ENCODE measurements around the gene CRYBG1. TPM values are rescaled to one million over a fixed set of nuclear protein-coding genes. Genes with fewer than 3 reads are reported as not detected.

The CRYBG1 gene
- total RNA-seq, 1 experiment from 2014 or later: 10.7 TPM

GRCh38 chr6:106372838-106373501, 12.5 kb downstream of the CRYBG1 start:
- peak overlapping the region; percentile 67 for H3K4me2 ChIP-seq (ENCODE audit: low read length)
- no peaks in the 10 kb centered on the region for H4K20me1 ChIP-seq (ENCODE audit: insufficient read depth)
- H3K27me3 ChIP-seq (ENCODE audit: insufficient read depth, low read length): no peaks in the 10 kb centered on the region
- H3K79me2 ChIP-seq (ENCODE audit: insufficient read depth, low read length): no peaks in the 10 kb centered on the region
- no peaks in the 10 kb centered on the region for H3K9me3 ChIP-seq (ENCODE audit: control insufficient read depth in 1 of 2, insufficient read depth in 1 of 2, low read depth in 1 of 2, low read length in 2 of 2)
- RAD21 ChIA-PET (ENCODE audit: low non-redundant PET in 1 of 2, low total read pairs in 2 of 2, uncharacterized antibody in 2 of 2, unreplicated experiment in 2 of 2): no interaction called here
- no TSS peak for BruUV-seq (replicated peaks)
- no peak overlapping the region for H2AFZ ChIP-seq (ENCODE audit: low read depth, low read length, poor library complexity, severe bottlenecking)
- CTCF ChIA-PET: interaction anchor here (6.3 kb wide), 1 partner anchor 12 kb away, joined by 52 read pairs; the partner anchor contains the start of gene CRYBG1
- no peak overlapping the region for H3K27ac ChIP-seq (ENCODE audit: low read depth, low read length)
- DNase-seq (ENCODE audit: low read depth, low spot score): peak; percentile 79
- H3K36me3 ChIP-seq (ENCODE audit: control insufficient read depth in 1 of 2, insufficient read depth in 2 of 2, low read length in 2 of 2): no peaks in the 10 kb centered on the region
- H3K4me3 ChIP-seq (replicated peaks in 1 of 2; ENCODE audit: low read depth in 1 of 2, low read length in 2 of 2): peak overlapping the region in 1 of 2 experiments; percentile 35; a peak in 2 of 4 replicates
- POLR2A ChIA-PET: interaction anchor here (0.8 kb wide), 1 partner anchor 12 kb away, joined by 5 read pairs; the partner anchor contains the start of gene CRYBG1
- ATAC-seq: peak; percentile 71
- intact Hi-C loops (cut with micrococcal nuclease): no loop called here
- peaks cover 10 to 59% of the 10 kb centered on the region in 2 experiments for H3K4me1 ChIP-seq (ENCODE audit: control insufficient read depth in 1 of 2, insufficient read depth in 2 of 2, low read length in 2 of 2)
- peak overlapping the region; percentile 44 for H3K9ac ChIP-seq (ENCODE audit: low read length)
- no peaks in the 10 kb centered on the region for H3K9me2 ChIP-seq (ENCODE audit: insufficient read depth)
- peak; percentile 81; the same call in 1 of the 2 replicates for TF ChIP-seq CBX3 (IDR thresholded peaks at IDR 0.05; ENCODE audit: low read depth)
- peak; percentile 17; the same call in 1 of the 2 replicates for TF ChIP-seq ELF1 (IDR thresholded peaks at IDR 0.05; ENCODE audit: borderline replicate concordance, low read depth)
- peak; percentile 93 for TF ChIP-seq SP1 (IDR thresholded peaks at IDR 0.05; ENCODE audit: low read depth)
- TF ChIP-seq RAD21 (IDR thresholded peaks at IDR 0.05; ENCODE audit: low read depth): peak; percentile 17; the same call in 1 of the 2 replicates
- TF ChIP-seq EGR1 (IDR thresholded peaks at IDR 0.05; ENCODE audit: low read depth): no peak
- no peak for TF ChIP-seq EZH2 (IDR thresholded peaks at IDR 0.05)
- peak; percentile 44; the same call in 1 of the 2 replicates for TF ChIP-seq SIN3A (IDR thresholded peaks at IDR 0.05; ENCODE audit: low read depth)
- peak; percentile 77 for TF ChIP-seq SRF (IDR thresholded peaks at IDR 0.05; ENCODE audit: low read depth)
- no peak for TF ChIP-seq EZH2phosphoT487 (IDR thresholded peaks at IDR 0.05; ENCODE audit: borderline replicate concordance)
- TF ChIP-seq TCF7L2 (IDR thresholded peaks at IDR 0.05; ENCODE audit: borderline replicate concordance, extremely low read depth, insufficient read depth, insufficient read length): no peak
- TF ChIP-seq, protein P1, sequence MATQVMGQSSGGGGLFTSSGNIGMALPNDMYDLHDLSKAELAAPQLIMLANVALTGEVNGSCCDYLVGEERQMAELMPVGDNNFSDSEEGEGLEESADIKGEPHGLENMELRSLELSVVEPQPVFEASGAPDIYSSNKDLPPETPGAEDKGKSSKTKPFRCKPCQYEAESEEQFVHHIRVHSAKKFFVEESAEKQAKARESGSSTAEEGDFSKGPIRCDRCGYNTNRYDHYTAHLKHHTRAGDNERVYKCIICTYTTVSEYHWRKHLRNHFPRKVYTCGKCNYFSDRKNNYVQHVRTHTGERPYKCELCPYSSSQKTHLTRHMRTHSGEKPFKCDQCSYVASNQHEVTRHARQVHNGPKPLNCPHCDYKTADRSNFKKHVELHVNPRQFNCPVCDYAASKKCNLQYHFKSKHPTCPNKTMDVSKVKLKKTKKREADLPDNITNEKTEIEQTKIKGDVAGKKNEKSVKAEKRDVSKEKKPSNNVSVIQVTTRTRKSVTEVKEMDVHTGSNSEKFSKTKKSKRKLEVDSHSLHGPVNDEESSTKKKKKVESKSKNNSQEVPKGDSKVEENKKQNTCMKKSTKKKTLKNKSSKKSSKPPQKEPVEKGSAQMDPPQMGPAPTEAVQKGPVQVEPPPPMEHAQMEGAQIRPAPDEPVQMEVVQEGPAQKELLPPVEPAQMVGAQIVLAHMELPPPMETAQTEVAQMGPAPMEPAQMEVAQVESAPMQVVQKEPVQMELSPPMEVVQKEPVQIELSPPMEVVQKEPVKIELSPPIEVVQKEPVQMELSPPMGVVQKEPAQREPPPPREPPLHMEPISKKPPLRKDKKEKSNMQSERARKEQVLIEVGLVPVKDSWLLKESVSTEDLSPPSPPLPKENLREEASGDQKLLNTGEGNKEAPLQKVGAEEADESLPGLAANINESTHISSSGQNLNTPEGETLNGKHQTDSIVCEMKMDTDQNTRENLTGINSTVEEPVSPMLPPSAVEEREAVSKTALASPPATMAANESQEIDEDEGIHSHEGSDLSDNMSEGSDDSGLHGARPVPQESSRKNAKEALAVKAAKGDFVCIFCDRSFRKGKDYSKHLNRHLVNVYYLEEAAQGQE (IDR thresholded peaks at IDR 0.05; ENCODE audit: low read depth): no peak
- TF ChIP-seq JUND (IDR thresholded peaks at IDR 0.05): peak; percentile 94
- no peak for TF ChIP-seq ZNF274 (IDR thresholded peaks at IDR 0.05; ENCODE audit: low read depth, low read length)
- TF ChIP-seq CTCF (IDR thresholded peaks at IDR 0.05 in 2 of 3, conservative IDR thresholded peaks at IDR 0.05 in 1 of 3; ENCODE audit: borderline replicate concordance in 1 of 3, insufficient read depth in 1 of 3, low read depth in 2 of 3, low read length in 2 of 3): no peak
- peak; percentile 75 for TF ChIP-seq CEBPB (IDR thresholded peaks at IDR 0.05; ENCODE audit: low read depth)
- TF ChIP-seq YY1 (IDR thresholded peaks at IDR 0.05; ENCODE audit: extremely low read depth, insufficient replicate concordance, low read depth, low read length): no peak
- TF ChIP-seq, protein P2, sequence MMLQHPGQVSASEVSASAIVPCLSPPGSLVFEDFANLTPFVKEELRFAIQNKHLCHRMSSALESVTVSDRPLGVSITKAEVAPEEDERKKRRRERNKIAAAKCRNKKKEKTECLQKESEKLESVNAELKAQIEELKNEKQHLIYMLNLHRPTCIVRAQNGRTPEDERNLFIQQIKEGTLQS (IDR thresholded peaks at IDR 0.05): peak; percentile 13; the same call in 1 of the 2 replicates
- peak; percentile 60 for TF ChIP-seq MAX (IDR thresholded peaks at IDR 0.05)
- TF ChIP-seq, protein P3, sequence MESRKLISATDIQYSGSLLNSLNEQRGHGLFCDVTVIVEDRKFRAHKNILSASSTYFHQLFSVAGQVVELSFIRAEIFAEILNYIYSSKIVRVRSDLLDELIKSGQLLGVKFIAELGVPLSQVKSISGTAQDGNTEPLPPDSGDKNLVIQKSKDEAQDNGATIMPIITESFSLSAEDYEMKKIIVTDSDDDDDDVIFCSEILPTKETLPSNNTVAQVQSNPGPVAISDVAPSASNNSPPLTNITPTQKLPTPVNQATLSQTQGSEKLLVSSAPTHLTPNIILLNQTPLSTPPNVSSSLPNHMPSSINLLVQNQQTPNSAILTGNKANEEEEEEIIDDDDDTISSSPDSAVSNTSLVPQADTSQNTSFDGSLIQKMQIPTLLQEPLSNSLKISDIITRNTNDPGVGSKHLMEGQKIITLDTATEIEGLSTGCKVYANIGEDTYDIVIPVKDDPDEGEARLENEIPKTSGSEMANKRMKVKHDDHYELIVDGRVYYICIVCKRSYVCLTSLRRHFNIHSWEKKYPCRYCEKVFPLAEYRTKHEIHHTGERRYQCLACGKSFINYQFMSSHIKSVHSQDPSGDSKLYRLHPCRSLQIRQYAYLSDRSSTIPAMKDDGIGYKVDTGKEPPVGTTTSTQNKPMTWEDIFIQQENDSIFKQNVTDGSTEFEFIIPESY (IDR thresholded peaks at IDR 0.05; ENCODE audit: extremely low read depth, insufficient replicate concordance, low read length): peak; percentile 22

All from HCT116 (cell line).